Astrocyte (in vitro differentiated cells and primary cell): ENCODE measurements around the gene CDKN1A. TPM values are rescaled to one million over a fixed set of nuclear protein-coding genes. Genes with fewer than 3 reads are reported as not detected.

ENCODE experiments used
- DNase-seq: peaks from one replicate; pipeline ENCODE4 v3.0.0-alpha.2; 2010; ENCODE audit warnings: low read depth
- FAIRE-seq: peaks from 2 replicates; lab custom pipeline; 2011; peaks lifted over from hg19 to GRCh38; lab: Jason Lieb, UNC
- H2AFZ ChIP-seq: 2 replicates; pipeline ENCODE4 v1.6.0; 2012; ENCODE audit warnings: low read depth, low read length, inconsistent platforms
- H3K27ac ChIP-seq: 2 replicates; pipeline ENCODE4 v1.5.1; 2011; ENCODE audit warnings: low read depth, low read length, inconsistent platforms
- H3K27me3 ChIP-seq: 2 replicates; pipeline ENCODE4 v1.6.0; 2011; ENCODE audit warnings: low read length, inconsistent platforms; ENCODE audit not compliant: insufficient read depth
- H3K36me3 ChIP-seq: 2 replicates; pipeline ENCODE4 v1.5.1; 2011; ENCODE audit warnings: low read length, inconsistent platforms; ENCODE audit not compliant: insufficient read depth
- H3K4me1 ChIP-seq: 2 replicates; pipeline ENCODE4 v1.5.1; 2011; ENCODE audit warnings: low read length, inconsistent platforms; ENCODE audit not compliant: insufficient read depth
- H3K4me2 ChIP-seq: 2 replicates; pipeline ENCODE4 v1.6.0; 2012; ENCODE audit warnings: low read length, inconsistent platforms
- H3K4me3 ChIP-seq: 2 replicates; pipeline ENCODE4 v1.5.1; 2011; ENCODE audit warnings: low read depth, mild to moderate bottlenecking, low read length, inconsistent platforms; ENCODE audit not compliant: insufficient read depth
- H3K79me2 ChIP-seq: 2 replicates; pipeline ENCODE4 v1.6.0; 2012; ENCODE audit warnings: mild to moderate bottlenecking, low read length, inconsistent platforms; ENCODE audit not compliant: insufficient read depth
- H3K9ac ChIP-seq: 2 replicates; pipeline ENCODE4 v1.6.0; 2012; ENCODE audit warnings: mild to moderate bottlenecking, low read length, inconsistent platforms
- H3K9me3 ChIP-seq: 2 replicates; pipeline ENCODE4 v1.5.1; 2012; ENCODE audit warnings: low read depth, mild to moderate bottlenecking, low read length, inconsistent platforms; ENCODE audit not compliant: insufficient read depth
- H4K20me1 ChIP-seq: 2 replicates; pipeline ENCODE4 v1.6.0; 2012; ENCODE audit warnings: low read length, inconsistent platforms; ENCODE audit not compliant: insufficient read depth
- H3K27ac Mint-ChIP-seq: one replicate; pipeline ENCODE4 v1.8.0; 2021; ENCODE audit warnings: mild to moderate bottlenecking, mixed read lengths; ENCODE audit not compliant: unreplicated experiment
- H3K27me3 Mint-ChIP-seq: one replicate; pipeline ENCODE4 v1.8.0; 2021; ENCODE audit warnings: low read depth, mixed read lengths; ENCODE audit not compliant: unreplicated experiment
- H3K36me3 Mint-ChIP-seq: one replicate; pipeline ENCODE4 v1.8.0; 2021; ENCODE audit warnings: low read depth, mixed read lengths; ENCODE audit not compliant: unreplicated experiment
- H3K4me1 Mint-ChIP-seq: one replicate; pipeline ENCODE4 v1.8.0; 2021; ENCODE audit warnings: low read depth, mixed read lengths; ENCODE audit not compliant: unreplicated experiment
- H3K4me3 Mint-ChIP-seq: one replicate; pipeline ENCODE4 v1.8.0; 2021; ENCODE audit warnings: mild to moderate bottlenecking, moderate library complexity, mixed read lengths; ENCODE audit not compliant: unreplicated experiment
- H3K9me3 Mint-ChIP-seq: one replicate; pipeline ENCODE4 v1.8.0; 2021; ENCODE audit warnings: mild to moderate bottlenecking, mixed read lengths; ENCODE audit not compliant: unreplicated experiment
- CTCF ChIP-seq: IDR thresholded peaks from 2 replicates; pipeline ENCODE4 v1.5.1; 2011; ENCODE audit warnings: low read depth, mild to moderate bottlenecking, inconsistent platforms, low read length, moderate library complexity; ENCODE audit not compliant: insufficient read depth
- EZH2 ChIP-seq: IDR thresholded peaks from 2 replicates; pipeline ENCODE4 v1.6.1; 2012; ENCODE audit warnings: mild to moderate bottlenecking, low read length, inconsistent platforms; ENCODE audit not compliant: insufficient read depth
- total RNA-seq: library from RNA; stranded (reverse); gene quantifications from 2 replicates; pipeline ENCODE4 v1.2.1, GENCODE V29; 2021

The CDKN1A gene
- total RNA-seq, 1 donor from 2014 or later: 1,014 TPM

- Histone ChIP-seq H3K36me3 (peaks cover 38% of the 10 kb centered on the region), H4K20me1 (peaks cover 74% of the 10 kb centered on the region), H3K9me3 (no peaks in the 10 kb centered on the region), H3K27ac (no peak overlapping the region), H3K4me3 (no peak overlapping the region), H3K4me1 (peaks cover 9% of the 10 kb centered on the region), H3K9ac (no peak overlapping the region), H3K79me2 (peaks cover 41% of the 10 kb centered on the region), H2AFZ (no peak overlapping the region), H3K4me2 (no peak overlapping the region), H3K27me3 (no peaks in the 10 kb centered on the region)
- Mint-ChIP-seq H3K27me3 (no peaks in the 10 kb centered on the region), H3K9me3 (no peaks in the 10 kb centered on the region), H3K27ac (peak overlapping the region; percentile 60), H3K36me3 (peaks cover 16% of the 10 kb centered on the region), H3K4me3 (no peak overlapping the region), H3K4me1 (peaks cover 21% of the 10 kb centered on the region)
- DNase-seq: no peak
- FAIRE-seq: no peak
- TF ChIP-seq CTCF: no peak
- no peak for TF ChIP-seq EZH2
Observed at GRCh38 chr6:36686668-36687513, 8.4 kb downstream of the CDKN1A start.

DNA sequence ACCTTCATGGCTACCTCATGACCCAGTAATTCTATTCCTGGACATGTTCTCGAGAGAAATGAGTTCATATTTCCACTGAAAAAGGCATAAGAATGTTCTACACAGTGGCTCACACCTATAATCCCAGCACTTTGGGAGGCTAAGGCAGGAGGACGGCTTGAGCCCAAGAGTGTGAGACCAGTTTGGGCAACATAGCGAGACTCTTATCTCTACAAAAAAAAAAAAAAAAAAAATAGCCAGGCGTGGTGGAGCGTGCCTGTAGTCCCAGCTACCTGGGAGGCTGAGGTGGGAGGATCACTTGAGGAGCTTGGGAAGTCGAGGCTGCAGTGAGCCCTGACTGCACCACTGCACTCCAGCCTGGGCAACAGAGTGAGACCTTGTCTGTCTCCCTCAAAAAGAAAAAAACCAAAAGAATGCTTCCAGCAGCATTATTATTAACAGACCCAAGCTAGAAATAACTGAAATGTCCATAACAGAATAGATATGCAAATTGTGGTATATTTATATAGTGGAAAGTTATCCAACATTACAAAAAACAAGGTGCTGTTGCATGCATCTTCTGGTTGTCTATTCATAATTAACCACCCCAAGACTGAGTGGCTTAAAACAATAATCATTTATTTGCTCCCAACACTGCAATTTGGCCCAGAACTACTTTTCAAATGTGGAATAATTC, 9.7 kb downstream of the CDKN1A start:
- no peak for DNase-seq
- H3K27me3 ChIP-seq: no peaks in the 10 kb centered on the region

More for the DNA sequence above, 9.7 kb downstream of the CDKN1A start:
- H3K9ac ChIP-seq: no peak overlapping the region
- H3K27me3 Mint-ChIP-seq: no peaks in the 10 kb centered on the region
- peaks cover 27% of the 10 kb centered on the region for H3K79me2 ChIP-seq
- no peak overlapping the region for H3K4me3 ChIP-seq
- no peaks in the 10 kb centered on the region for H3K9me3 ChIP-seq
- H3K4me2 ChIP-seq: no peak overlapping the region
- no peak for FAIRE-seq
- peaks cover 16% of the 10 kb centered on the region for H3K36me3 Mint-ChIP-seq
- no peak overlapping the region for H3K27ac ChIP-seq
- no peak overlapping the region for H3K4me3 Mint-ChIP-seq
- H3K27ac Mint-ChIP-seq: no peak overlapping the region
- peaks cover 61% of the 10 kb centered on the region for H4K20me1 ChIP-seq
- no peaks in the 10 kb centered on the region for H3K4me1 ChIP-seq
- H3K36me3 ChIP-seq: peaks cover 35% of the 10 kb centered on the region
- peaks cover 15% of the 10 kb centered on the region for H3K4me1 Mint-ChIP-seq
- H2AFZ ChIP-seq: no peak overlapping the region
- no peak for TF ChIP-seq EZH2
- no peak for TF ChIP-seq CTCF
- H3K9me3 Mint-ChIP-seq: no peaks in the 10 kb centered on the region
